Measurements from ENCODE around the gene CHST8. TPM values are rescaled to one million over a fixed set of nuclear protein-coding genes. Genes with fewer than 3 reads are reported as not detected.

Gene CHST8
- total and polyA plus RNA-seq, 2 of the 13 experiments (the other 11 are each of a cell fraction or from before 2014, with no cell fraction given) = not detected

DNA sequence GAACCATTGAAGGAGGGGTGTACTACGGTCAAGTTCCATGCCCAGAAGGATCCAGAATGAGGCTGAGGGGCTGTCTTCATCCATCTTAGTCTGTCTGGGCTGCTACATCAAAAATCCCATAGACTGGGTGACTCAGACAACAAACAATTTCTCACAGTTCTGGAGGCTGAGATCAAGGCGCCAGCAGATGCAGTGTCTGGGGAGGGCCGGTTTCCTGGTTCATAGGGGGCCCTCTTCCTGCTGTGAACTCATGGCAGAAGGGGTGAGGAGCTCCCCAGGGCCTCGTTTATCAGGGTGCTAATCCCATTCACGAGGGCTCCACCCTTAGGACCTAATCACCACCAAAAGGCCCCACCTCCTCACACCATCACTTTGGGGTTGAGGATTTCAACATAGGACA lies 160.2 kb downstream of the CHST8 start:
- H3K27ac ChIP-seq (ENCODE audit: extremely low read length, insufficient read depth, low read length) = no peak overlapping the region
- H3K27me3 ChIP-seq (ENCODE audit: control insufficient read depth in 1 of 2, insufficient read depth in 2 of 2, low read length in 2 of 2) = peaks cover 10 to 68% of the 10 kb centered on the region in 2 experiments
- H4K20me1 ChIP-seq (ENCODE audit: insufficient read depth, low read length) = no peaks in the 10 kb centered on the region
- DNase-seq (ENCODE audit: low spot score) (no peak), ATAC-seq (no peak), FAIRE-seq (no peak)
- ChIA-PET POLR2A (no interaction called here), CTCF (ENCODE audit: low intra/inter-chr PET ratio, low total read pairs) (no interaction called here)
- H3K9ac ChIP-seq (ENCODE audit: insufficient read depth, low read depth, low read length) = no peak overlapping the region
- 8% methylated on average over 3 of the region's 5 CpGs for WGBS (ENCODE audit: low lambda C conversion rate)
- no peaks in the 10 kb centered on the region for H3K9me3 ChIP-seq (ENCODE audit: low read length)
- H3K79me2 ChIP-seq (ENCODE audit: insufficient read depth, low read length) = no peaks in the 10 kb centered on the region
- H3K4me3 ChIP-seq (replicated peaks in 1 of 3; ENCODE audit: insufficient read depth in 1 of 3, low read depth in 2 of 3, low read length in 3 of 3) = no peak overlapping the region
- no peak overlapping the region for H2AFZ ChIP-seq (ENCODE audit: low read length)
- TF ChIP-seq TBX2 (CRISPR knock-in tag; IDR thresholded peaks at IDR 0.05; ENCODE audit: borderline replicate concordance) (no peak), ATF7-NPFF (CRISPR knock-in tag; IDR thresholded peaks at IDR 0.05; ENCODE audit: low read depth) (no peak), ZBTB49 (CRISPR knock-in tag; IDR thresholded peaks at IDR 0.05; ENCODE audit: borderline replicate concordance) (no peak), ZFP36 (IDR thresholded peaks at IDR 0.05; ENCODE audit: borderline replicate concordance, low read depth, low read length, partially characterized antibody) (no peak), TCF12 (IDR thresholded peaks at IDR 0.05) (no peak), TCF12 (CRISPR knock-in tag; IDR thresholded peaks at IDR 0.05) (no peak), CHCHD3 (CRISPR knock-in tag; IDR thresholded peaks at IDR 0.05) (no peak), BRCA1 (CRISPR knock-in tag; IDR thresholded peaks at IDR 0.05) (no peak), JUNB (CRISPR knock-in tag; IDR thresholded peaks at IDR 0.05; ENCODE audit: borderline replicate concordance) (no peak), MED8 (CRISPR knock-in tag; IDR thresholded peaks at IDR 0.05; ENCODE audit: insufficient replicate concordance) (no peak), DRAP1 (CRISPR knock-in tag; IDR thresholded peaks at IDR 0.05) (no peak), ZNF207 (IDR thresholded peaks at IDR 0.05; ENCODE audit: borderline replicate concordance) (no peak), ZNF563 (CRISPR knock-in tag; IDR thresholded peaks at IDR 0.05) (no peak), FOXP1 (IDR thresholded peaks at IDR 0.05) (no peak), FOXP1 (CRISPR knock-in tag; IDR thresholded peaks at IDR 0.05) (no peak), SRSF4 (IDR thresholded peaks at IDR 0.05; ENCODE audit: low read depth, low read length, poor library complexity, severe bottlenecking) (no peak), FIP1L1 (IDR thresholded peaks at IDR 0.05; ENCODE audit: borderline replicate concordance, insufficient read depth, low read depth, low read length) (no peak)
- TF ChIP-seq, protein P1, sequence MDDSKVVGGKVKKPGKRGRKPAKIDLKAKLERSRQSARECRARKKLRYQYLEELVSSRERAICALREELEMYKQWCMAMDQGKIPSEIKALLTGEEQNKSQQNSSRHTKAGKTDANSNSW (CRISPR knock-in tag; IDR thresholded peaks at IDR 0.05; ENCODE audit: borderline replicate concordance) = no peak
- TF ChIP-seq, protein P2, sequence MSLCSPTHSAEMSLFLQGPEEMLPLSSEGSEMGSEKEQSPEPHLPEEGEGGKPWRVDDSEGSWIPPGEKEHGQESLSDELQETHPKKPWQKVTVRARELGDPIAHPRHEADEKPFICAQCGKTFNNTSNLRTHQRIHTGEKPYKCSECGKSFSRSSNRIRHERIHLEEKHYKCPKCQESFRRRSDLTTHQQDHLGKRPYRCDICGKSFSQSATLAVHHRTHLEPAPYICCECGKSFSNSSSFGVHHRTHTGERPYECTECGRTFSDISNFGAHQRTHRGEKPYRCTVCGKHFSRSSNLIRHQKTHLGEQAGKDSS (CRISPR knock-in tag; IDR thresholded peaks at IDR 0.05; ENCODE audit: borderline replicate concordance, low read depth) = no peak
- H3K36me3 ChIP-seq (replicated peaks in 1 of 2; ENCODE audit: control insufficient read depth in 1 of 2, insufficient read depth in 2 of 2, low read length in 2 of 2) = no peaks in the 10 kb centered on the region
- intact Hi-C loops (cut with micrococcal nuclease; ENCODE audit: unreplicated experiment) = no loop called here
- H3K4me1 ChIP-seq (ENCODE audit: insufficient read depth, low read length) = peaks cover 7% of the 10 kb centered on the region
- no peak overlapping the region for H3K4me2 ChIP-seq (ENCODE audit: low read depth, low read length)
- in situ Hi-C loops (cut with HindIII; ENCODE audit: extremely low pct_ligation_motif_present, low pct_unique_long_range_greater_than_20kb) = no loop called here
- BruUV-seq (replicated peaks) = no TSS peak

All from HepG2 (cell line).